Activated naive CD4-positive, alpha-beta T cell (primary cell): Measurements from ENCODE around the gene WDR89.
A peak's percentile ranks its signal among the peaks of the same experiment; 100 is the strongest.
"Not testable (repeated sequence)": the region's sequence is repeated elsewhere in the genome, so short reads cannot be mapped to it uniquely, and the experiment has no call there.

Source experiments
- DNase-seq, 4 experiments: peaks; one replicate each; lab custom pipeline; 2025; lab: John Stamatoyannopoulos, UW

Gene WDR89

DNA sequence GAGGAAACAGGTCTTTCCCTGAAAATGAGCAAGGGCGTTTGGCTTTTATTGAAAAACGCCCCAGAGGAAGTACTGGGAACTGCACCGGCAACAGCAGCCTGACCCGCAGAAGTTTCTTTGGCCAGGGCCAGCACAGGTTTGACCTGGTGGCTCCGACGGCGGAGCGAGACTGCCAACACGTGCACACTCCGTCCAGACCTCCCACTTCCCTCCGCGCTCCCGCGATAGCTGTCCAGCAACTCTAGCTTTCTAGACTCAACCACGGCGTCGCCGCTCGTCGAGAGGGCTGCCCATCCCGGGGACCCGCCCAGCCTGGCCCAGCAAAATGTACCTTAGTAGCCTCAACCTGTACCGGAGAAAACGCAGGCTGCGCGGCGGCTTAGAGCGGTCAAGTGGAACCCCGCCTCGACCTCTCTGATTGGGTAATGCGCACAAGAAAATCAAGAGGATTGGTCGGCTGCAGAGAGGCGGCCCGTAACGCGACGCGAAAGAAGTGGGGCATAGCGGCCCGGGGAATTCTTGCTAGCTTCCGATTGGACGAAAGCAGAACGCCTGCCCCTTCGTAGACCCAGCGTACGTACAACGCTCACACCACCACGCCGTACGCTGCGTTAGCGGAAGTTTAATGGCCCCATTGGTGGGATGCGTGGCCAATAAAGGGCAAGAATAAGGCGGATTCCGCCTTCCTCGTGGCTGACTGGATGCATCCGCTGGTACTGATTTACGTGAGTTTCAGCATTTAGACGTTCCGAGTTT is at the start of gene WDR89:
Gene WDR89, minus strand, starts transcription at position 399 of the 756 bp plus-strand sequence. CDS start 41,929 bp downstream, outside the sequence.
- peak; percentile 86 to 93 (median 90) for DNase-seq

DNA sequence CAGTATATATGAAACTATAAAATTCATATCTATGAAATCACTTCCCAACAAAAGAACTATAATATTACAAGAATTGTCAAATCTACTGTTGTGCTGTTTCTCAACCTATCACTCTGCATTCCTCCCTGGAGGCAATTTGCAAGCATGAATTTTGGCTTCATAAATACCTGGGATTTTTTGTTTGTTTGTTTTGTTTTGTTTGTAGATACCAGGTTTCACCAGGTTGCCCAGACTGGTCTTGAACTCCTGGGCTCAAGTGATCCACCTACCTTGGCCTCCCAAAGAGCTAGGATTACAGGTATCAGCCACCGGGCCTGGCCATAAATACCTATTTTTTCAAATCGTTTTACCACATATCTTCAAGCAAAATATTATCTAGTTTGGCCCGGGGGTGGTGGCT is 47.5 kb upstream of the WDR89 start:
- DNase-seq: no peak

- no peak for DNase-seq
Measured at GRCh38 chr14:63686926-63687325, 45.3 kb upstream of the WDR89 start.

DNA sequence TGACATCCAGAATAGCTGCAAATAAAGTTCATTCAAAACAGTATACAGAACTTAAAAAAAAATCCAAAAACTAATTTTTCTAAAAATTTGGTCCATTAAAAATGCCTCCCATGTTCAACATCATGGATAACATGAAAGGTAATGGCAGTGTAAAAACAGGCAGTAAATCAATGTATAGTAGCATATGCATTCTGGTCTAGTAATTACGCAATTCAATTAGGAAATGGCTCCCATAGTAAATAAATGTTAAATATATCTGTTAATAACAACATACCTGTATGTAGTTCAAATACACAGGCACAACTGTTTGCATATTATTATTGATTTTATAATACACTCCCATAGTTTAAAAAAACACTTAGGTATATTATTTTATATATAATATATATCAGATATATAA is 43.7 kb upstream of the WDR89 start:
- DNase-seq: no peak

DNA sequence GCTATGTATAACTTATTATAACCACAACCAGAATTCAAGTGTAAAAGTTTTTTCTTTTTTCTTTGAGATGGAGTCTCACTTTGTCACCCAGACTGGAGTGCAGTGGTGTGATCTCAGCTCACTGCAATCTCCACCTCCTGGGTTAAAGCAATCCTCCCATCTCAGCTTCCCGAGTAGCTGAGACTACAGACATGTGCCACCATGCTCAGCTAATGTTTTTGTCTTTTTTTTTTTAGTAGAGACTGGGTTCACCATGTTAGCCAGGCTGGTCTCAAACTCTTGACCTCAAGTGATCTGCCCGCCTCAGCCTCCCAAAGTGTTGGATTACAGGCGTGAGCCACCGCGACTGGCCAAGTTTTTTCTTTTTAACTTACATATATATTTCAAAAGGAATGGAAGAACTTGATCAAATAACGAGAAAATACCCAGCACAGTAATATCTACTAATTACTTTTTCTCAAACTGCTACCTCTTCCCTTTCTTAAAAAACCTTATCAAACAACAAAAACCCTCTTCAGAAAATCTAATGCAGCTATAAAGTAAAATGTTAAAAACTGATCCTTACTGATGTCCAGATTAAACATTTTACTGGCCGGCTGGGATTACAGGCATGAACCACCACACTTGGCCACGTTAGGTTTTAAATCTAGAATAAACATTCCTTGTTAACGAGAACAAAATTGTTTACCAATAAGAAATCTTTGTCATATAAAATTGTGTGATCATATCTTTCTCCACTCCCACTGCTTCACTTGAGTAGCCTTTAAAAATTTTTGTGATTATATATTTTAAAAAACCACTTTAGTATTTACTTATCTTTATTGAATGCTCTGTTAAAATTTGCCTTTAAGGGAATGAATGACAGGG is 41.3 kb upstream of the WDR89 start:
- no peak for DNase-seq

GRCh38 chr14:63678536-63678935 is 36.9 kb upstream of the WDR89 start:
- no peak for DNase-seq

- DNase-seq: no peak
Measured at GRCh38 chr14:63677891-63678379, 36.3 kb upstream of the WDR89 start.

DNA sequence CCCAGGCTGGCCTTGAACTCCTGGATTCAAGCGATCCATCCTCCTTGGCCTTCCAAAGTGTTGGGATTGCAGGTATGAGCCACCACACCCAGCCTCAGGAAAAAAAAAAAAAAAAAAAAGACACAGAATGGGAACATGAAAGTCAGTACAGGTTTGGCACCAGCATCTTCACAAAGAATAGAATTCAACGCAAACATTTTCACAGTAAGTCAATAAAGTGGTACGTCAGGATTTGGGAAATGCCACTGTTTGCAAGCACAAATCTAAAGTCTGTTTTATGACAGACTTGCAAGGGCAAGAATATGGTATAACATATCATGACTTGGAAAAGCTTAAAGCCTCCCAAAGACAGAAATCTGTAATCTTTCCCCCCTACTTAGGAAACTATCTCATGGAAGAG is 34.9 kb upstream of the WDR89 start:
- no peak for DNase-seq

DNA sequence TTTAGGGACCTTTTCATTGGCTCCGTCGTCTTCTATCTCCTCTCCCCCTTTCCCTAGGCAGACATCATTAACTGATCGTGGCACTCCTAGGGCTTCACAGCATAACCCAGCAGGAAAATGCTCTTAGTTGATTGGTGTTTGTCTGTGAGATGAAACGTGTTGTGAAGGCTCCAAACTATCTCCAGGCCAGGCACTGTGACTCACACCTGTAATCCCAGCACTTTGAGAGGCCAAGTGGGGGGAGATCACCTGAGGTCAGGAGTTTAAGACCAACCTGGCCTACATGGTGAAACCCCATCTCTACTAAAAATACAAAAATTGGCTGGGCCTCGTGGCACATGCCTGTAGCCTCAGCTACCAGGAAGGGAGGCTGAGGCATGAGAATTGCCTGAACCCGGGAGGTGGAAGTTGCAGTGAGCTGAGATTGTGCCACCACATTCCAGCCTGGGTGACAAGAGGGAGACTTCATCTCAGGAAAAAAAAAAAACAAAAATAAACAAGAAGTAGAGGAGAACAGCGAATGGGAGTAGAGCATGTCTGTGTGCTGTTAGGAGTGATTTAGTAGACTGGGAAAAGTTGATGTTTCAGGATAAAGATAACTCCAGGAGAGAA is 32.3 kb upstream of the WDR89 start:
- DNase-seq: no peak

GRCh38 chr14:63673255-63673654 is 31.6 kb upstream of the WDR89 start:
- no peak for DNase-seq

DNA sequence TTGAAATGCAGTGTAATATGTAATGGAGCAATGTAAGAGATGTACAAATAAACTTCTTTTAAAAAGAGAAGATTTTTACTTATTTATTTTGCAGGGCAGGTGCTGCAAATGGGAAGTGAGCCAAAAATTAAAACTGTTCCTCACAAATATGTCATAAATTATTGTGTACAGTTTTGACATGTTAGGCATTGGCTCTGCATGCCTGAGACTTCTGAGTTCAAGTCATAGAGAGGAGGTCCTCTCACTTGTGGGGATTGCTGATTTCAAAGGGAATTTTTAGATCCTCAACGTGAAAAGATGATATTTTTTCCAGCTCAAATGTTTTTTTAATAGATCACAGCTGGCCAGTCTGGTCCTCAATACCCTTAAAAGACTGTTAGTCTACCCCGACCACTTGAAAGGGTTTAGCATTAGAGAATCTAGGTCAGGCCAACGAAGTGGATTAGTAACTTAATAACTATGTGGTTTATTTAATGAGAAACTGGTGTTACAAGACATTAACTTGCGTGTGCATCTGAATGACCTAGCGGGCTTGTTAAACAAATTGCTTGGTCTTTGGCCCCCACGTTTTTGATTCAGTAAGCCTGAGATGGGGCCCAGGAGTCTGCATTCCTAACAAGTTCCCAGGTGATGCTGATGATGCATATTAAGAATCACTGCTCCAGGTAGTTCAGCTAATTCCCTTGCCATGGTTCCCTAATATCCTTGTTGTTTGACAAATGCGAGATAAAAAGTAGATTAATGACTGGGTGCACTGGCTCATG is 30.9 kb upstream of the WDR89 start:
- DNase-seq: no peak

GRCh38 chr14:63671987-63672386 is 30.3 kb upstream of the WDR89 start:
- DNase-seq: no peak

DNA sequence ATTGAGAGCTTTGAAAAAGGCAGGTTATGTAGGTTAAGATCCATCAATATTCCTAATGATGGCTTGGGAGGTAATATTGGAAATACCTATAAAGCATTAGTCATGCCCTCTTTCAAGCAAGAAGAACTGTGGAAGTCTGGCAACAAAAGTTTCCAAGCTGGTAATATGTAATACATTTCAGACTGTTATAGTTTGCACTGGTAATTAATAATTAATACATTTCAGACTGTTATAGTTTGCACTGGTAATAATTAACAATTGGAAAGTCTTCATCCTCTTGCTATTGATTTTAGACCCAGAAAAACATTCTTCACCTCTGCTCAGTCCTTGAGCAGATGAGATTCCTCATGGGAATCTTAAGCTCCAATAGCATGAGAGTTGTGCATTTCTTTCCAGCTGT is 29.0 kb upstream of the WDR89 start:
- no peak for DNase-seq

GRCh38 chr14:63666335-63666734 is 24.7 kb upstream of the WDR89 start:
- DNase-seq: no peak

GRCh38 chr14:63663428-63664341 is 22.0 kb upstream of the WDR89 start:
- no peak for DNase-seq

DNA sequence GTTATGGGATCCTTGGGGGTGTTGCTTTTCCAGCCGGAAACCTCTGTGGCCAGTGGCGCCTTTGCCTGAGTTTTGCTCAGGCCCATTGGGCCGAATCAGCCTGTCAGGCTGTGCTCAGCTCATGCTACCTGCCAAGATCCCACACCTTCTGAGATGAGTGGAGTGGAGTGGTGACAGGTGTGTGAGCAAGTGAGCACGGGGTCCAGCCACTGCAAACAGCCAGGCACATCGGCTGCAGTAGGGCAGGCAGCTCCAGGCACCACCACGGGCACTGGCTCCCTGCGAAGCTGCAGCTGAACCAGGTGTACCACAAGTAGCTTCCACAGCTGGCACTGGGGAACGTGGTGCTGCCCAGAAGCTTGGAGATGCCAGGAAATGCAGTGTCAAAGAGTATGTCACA is 21.1 kb upstream of the WDR89 start:
- no peak for DNase-seq

- not testable (repeated sequence) for DNase-seq
Measured at GRCh38 chr14:63661881-63662280, 20.2 kb upstream of the WDR89 start.

DNA sequence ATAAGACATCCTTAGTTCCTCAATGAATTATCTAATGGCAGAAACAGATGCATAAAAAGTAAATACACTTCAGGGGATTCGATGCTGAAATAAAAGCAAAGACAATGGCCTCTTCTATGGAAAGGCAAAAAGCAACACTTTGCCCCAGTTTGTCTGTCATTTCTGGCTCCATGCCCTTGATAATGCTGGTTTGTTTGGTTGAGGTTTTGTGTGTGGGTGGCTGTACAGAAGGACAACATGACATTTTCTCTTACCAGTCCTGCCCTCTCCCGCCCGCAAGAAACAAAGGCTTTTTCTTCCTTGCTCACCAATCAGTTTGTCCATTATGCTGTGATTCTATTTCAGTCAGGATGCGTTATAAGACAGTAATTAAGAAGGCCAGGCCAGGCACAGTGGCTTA is 18.1 kb upstream of the WDR89 start:
- DNase-seq: no peak

GRCh38 chr14:63656194-63656593 is 14.5 kb upstream of the WDR89 start:
- DNase-seq: no peak

DNA sequence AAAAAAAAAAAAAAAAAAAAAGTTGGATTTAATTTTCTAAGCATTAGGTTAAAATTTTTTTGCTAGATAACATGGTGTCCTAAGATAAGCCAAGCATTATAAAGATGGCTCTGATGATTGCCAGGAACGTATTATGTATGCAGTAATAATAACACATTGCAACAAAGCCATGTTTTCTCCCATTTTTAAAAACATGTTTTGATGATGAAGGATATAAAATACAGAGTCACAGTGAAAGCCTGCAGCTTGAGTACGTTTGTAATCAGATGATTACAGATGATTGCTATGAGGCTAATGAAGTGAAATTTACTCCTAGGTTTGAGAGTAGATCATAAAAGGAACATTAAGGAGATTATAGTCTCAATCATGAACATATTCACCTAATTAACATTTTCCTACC is 13.3 kb upstream of the WDR89 start:
- DNase-seq: no peak

DNA sequence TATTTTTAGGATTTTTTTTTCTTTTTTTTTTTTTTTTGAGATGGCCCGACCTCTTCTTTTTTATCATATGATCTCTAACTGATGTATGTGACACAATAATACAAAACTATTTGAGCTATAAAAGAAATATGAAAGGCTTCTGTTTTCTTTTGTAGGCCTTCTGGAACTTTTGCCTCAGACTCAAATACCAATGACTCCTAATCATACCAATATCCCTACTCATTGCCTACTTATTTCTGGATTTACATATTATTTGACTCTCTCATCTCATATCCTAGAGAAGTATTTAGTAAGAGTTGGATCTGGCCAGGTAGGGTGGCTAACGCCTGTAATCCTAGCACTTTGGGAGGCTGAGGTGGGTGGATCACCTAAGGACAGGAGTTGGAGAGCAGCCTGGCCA is 12.7 kb upstream of the WDR89 start:
- no peak for DNase-seq
